Measurements from ENCODE around the gene PAFAH2. TPM values are rescaled to one million over a fixed set of nuclear protein-coding genes. Genes with fewer than 3 reads are reported as not detected.

Gene PAFAH2
- total and polyA plus RNA-seq, 2 of the 13 experiments (the other 11 are each of a cell fraction or from before 2014, with no cell fraction given), result 6.9 to 9.4 TPM

DNA sequence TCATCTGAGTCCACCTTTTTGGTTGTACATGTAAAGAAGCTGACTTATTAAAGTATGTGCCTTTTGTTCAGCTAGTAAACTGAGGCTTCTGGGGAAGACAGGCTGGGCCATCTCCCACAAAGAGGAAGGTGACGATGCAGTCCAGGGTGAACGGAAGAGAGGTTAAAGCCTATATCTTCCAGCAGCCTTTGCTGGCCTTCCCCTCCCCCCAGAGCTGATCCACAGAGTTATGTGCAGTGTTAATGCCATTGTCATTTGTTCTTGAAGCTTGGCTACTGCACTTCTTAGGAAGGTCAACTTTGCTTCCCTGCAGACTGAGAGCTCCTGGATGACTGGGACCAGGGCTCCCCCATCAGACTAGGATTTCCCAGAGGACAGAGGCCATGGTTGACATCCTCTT, 45.9 kb upstream of the PAFAH2 start (continued):
- TF ChIP-seq YEATS2 (CRISPR knock-in tag; IDR thresholded peaks at IDR 0.05; ENCODE audit: borderline replicate concordance) (no peak), CBFB (CRISPR knock-in tag; IDR thresholded peaks at IDR 0.05) (no peak), IRX3 (CRISPR knock-in tag; IDR thresholded peaks at IDR 0.05; ENCODE audit: borderline replicate concordance, low read depth) (no peak), ZFP36 (IDR thresholded peaks at IDR 0.05; ENCODE audit: borderline replicate concordance, low read depth, low read length, partially characterized antibody) (no peak), TCF12 (IDR thresholded peaks at IDR 0.05) (no peak), TCF12 (CRISPR knock-in tag; IDR thresholded peaks at IDR 0.05) (no peak), KDM1A (CRISPR knock-in tag; IDR thresholded peaks at IDR 0.05) (no peak), ZNF326 (CRISPR knock-in tag; IDR thresholded peaks at IDR 0.05; ENCODE audit: borderline replicate concordance) (no peak)
- TF ChIP-seq, protein P1, sequence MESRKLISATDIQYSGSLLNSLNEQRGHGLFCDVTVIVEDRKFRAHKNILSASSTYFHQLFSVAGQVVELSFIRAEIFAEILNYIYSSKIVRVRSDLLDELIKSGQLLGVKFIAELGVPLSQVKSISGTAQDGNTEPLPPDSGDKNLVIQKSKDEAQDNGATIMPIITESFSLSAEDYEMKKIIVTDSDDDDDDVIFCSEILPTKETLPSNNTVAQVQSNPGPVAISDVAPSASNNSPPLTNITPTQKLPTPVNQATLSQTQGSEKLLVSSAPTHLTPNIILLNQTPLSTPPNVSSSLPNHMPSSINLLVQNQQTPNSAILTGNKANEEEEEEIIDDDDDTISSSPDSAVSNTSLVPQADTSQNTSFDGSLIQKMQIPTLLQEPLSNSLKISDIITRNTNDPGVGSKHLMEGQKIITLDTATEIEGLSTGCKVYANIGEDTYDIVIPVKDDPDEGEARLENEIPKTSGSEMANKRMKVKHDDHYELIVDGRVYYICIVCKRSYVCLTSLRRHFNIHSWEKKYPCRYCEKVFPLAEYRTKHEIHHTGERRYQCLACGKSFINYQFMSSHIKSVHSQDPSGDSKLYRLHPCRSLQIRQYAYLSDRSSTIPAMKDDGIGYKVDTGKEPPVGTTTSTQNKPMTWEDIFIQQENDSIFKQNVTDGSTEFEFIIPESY (CRISPR knock-in tag; IDR thresholded peaks at IDR 0.05), result no peak
- TF ChIP-seq, protein P2, sequence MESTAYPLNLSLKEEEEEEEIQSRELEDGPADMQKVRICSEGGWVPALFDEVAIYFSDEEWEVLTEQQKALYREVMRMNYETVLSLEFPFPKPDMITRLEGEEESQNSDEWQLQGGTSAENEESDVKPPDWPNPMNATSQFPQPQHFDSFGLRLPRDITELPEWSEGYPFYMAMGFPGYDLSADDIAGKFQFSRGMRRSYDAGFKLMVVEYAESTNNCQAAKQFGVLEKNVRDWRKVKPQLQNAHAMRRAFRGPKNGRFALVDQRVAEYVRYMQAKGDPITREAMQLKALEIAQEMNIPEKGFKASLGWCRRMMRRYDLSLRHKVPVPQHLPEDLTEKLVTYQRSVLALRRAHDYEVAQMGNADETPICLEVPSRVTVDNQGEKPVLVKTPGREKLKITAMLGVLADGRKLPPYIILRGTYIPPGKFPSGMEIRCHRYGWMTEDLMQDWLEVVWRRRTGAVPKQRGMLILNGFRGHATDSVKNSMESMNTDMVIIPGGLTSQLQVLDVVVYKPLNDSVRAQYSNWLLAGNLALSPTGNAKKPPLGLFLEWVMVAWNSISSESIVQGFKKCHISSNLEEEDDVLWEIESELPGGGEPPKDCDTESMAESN (CRISPR knock-in tag; conservative IDR thresholded peaks at IDR 0.05), result no peak

DNA sequence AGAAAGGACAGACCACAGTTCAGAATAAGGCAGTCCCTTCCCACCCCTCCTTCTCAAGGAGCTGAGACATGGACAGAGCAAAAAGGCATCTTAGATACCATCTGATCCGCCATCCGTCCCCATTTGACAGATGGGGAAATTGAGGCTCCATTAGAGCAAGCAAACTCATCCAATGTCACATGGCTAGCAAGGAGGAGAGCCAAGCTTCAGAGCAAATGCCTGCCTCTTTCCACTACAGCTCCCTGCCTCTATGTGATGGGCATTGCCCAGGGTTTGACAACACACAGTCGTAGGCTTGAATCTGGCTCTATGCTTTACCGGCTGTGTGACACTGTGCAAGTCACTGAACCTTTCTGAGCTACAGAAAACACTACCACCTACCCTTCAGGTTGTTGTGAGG, 44.1 kb upstream of the PAFAH2 start:
- no peak overlapping the region for H2AFZ ChIP-seq (ENCODE audit: low read length)
- FAIRE-seq (no peak), DNase-seq (ENCODE audit: low spot score) (no peak), ATAC-seq (no peak)
- no peak overlapping the region for H3K4me3 ChIP-seq (replicated peaks in 1 of 3; ENCODE audit: insufficient read depth in 1 of 3, low read depth in 2 of 3, low read length in 3 of 3)
- no peaks in the 10 kb centered on the region for H3K79me2 ChIP-seq (ENCODE audit: insufficient read depth, low read length)
- intact Hi-C loops (cut with micrococcal nuclease; ENCODE audit: unreplicated experiment) (no loop called here), in situ Hi-C loops (cut with HindIII; ENCODE audit: extremely low pct_ligation_motif_present, low pct_unique_long_range_greater_than_20kb) (no loop called here)
- H3K9ac ChIP-seq (ENCODE audit: insufficient read depth, low read depth, low read length), result no peak overlapping the region
- no peaks in the 10 kb centered on the region for H3K36me3 ChIP-seq (replicated peaks in 1 of 2; ENCODE audit: control insufficient read depth in 1 of 2, insufficient read depth in 2 of 2, low read length in 2 of 2)
- H3K9me3 ChIP-seq (ENCODE audit: low read length), result no peaks in the 10 kb centered on the region
- BruUV-seq (replicated peaks), result no TSS peak
- CTCF ChIA-PET (ENCODE audit: low intra/inter-chr PET ratio, low total read pairs), result no interaction called here
- POLR2A ChIA-PET, result no interaction called here
- H3K27ac ChIP-seq (ENCODE audit: extremely low read length, insufficient read depth, low read length), result no peak overlapping the region
- H3K4me1 ChIP-seq (ENCODE audit: insufficient read depth, low read length), result peaks cover 10% of the 10 kb centered on the region; the same call in 1 of the 2 replicates
- no peak overlapping the region for H3K4me2 ChIP-seq (ENCODE audit: low read depth, low read length)
- whole genome bisulfite sequencing (ENCODE audit: low lambda C conversion rate), result 16% methylated on average over 3 of the region's 4 CpGs
- H4K20me1 ChIP-seq (ENCODE audit: insufficient read depth, low read length), result no peaks in the 10 kb centered on the region
- TF ChIP-seq LCORL (IDR thresholded peaks at IDR 0.05), result no peak
- TF ChIP-seq LCORL (CRISPR knock-in tag; IDR thresholded peaks at IDR 0.05), result no peak
- TF ChIP-seq ZNF570 (CRISPR knock-in tag; IDR thresholded peaks at IDR 0.05; ENCODE audit: borderline replicate concordance), result no peak
- TF ChIP-seq, protein P3, sequence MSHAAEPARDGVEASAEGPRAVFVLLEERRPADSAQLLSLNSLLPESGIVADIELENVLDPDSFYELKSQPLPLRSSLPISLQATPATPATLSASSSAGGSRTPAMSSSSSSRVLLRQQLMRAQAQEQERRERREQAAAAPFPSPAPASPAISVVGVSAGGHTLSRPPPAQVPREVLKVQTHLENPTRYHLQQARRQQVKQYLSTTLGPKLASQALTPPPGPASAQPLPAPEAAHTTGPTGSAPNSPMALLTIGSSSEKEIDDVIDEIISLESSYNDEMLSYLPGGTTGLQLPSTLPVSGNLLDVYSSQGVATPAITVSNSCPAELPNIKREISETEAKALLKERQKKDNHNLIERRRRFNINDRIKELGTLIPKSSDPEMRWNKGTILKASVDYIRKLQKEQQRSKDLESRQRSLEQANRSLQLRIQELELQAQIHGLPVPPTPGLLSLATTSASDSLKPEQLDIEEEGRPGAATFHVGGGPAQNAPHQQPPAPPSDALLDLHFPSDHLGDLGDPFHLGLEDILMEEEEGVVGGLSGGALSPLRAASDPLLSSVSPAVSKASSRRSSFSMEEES (CRISPR knock-in tag; IDR thresholded peaks at IDR 0.05), result no peak
- TF ChIP-seq ZNF577 (CRISPR knock-in tag; IDR thresholded peaks at IDR 0.05; ENCODE audit: borderline replicate concordance, low read depth), result no peak
- TF ChIP-seq, protein P4, sequence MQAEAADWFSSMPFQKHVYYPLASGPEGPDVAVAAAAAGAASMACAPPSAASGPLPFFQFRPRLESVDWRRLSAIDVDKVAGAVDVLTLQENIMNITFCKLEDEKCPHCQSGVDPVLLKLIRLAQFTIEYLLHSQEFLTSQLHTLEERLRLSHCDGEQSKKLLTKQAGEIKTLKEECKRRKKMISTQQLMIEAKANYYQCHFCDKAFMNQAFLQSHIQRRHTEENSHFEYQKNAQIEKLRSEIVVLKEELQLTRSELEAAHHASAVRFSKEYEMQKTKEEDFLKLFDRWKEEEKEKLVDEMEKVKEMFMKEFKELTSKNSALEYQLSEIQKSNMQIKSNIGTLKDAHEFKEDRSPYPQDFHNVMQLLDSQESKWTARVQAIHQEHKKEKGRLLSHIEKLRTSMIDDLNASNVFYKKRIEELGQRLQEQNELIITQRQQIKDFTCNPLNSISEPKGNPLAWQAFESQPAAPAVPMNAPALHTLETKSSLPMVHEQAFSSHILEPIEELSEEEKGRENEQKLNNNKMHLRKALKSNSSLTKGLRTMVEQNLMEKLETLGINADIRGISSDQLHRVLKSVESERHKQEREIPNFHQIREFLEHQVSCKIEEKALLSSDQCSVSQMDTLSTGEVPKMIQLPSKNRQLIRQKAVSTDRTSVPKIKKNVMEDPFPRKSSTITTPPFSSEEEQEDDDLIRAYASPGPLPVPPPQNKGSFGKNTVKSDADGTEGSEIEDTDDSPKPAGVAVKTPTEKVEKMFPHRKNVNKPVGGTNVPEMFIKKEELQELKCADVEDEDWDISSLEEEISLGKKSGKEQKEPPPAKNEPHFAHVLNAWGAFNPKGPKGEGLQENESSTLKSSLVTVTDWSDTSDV (CRISPR knock-in tag; IDR thresholded peaks at IDR 0.05), result no peak
- TF ChIP-seq ZSCAN9 (CRISPR knock-in tag; IDR thresholded peaks at IDR 0.05; ENCODE audit: borderline replicate concordance), result no peak
- TF ChIP-seq ZNF451 (CRISPR knock-in tag; IDR thresholded peaks at IDR 0.05), result no peak
- H3K27me3 ChIP-seq (ENCODE audit: control insufficient read depth in 1 of 2, insufficient read depth in 2 of 2, low read length in 2 of 2), result peaks cover 20 to 76% of the 10 kb centered on the region in 2 experiments
